ENCODE measurements around the gene FSHR.

The FSHR gene

GRCh38 chr2:48948400-48949125 lies 205.8 kb downstream of the FSHR start:
- DNase-seq, result no peak

GRCh38 chr2:48946449-48947048 lies 207.8 kb downstream of the FSHR start:
- DNase-seq, result peak in 1 of 2 experiments; percentile 66

- DNase-seq, result no peak
Measured at GRCh38 chr2:48944956-48945355, 209.4 kb downstream of the FSHR start.

GRCh38 chr2:48943436-48943835 lies 210.9 kb downstream of the FSHR start:
- no peak for DNase-seq

GRCh38 chr2:48941908-48942307 lies 212.4 kb downstream of the FSHR start:
- DNase-seq, result no peak

GRCh38 chr2:48941456-48941855 lies 212.9 kb downstream of the FSHR start:
- no peak for DNase-seq

- DNase-seq, result no peak
Measured at GRCh38 chr2:48940606-48941005, 213.7 kb downstream of the FSHR start.

- DNase-seq, result no peak
Measured at GRCh38 chr2:48939232-48939631, 215.1 kb downstream of the FSHR start.

GRCh38 chr2:48938231-48938630 lies 216.1 kb downstream of the FSHR start:
- no peak for DNase-seq

- no peak for DNase-seq
Measured at GRCh38 chr2:48934807-48935206, 219.5 kb downstream of the FSHR start.

GRCh38 chr2:48933828-48934497 lies 220.4 kb downstream of the FSHR start:
- no peak for DNase-seq

- DNase-seq, result no peak
Measured at GRCh38 chr2:48932667-48933066, 221.6 kb downstream of the FSHR start.

- peak in 1 of 2 experiments; percentile 20 for DNase-seq
Measured at GRCh38 chr2:48929571-48930301, 224.6 kb downstream of the FSHR start.

- no peak for DNase-seq
Measured at GRCh38 chr2:48927355-48927754, 227.0 kb downstream of the FSHR start.

GRCh38 chr2:48915884-48916283 lies 238.4 kb downstream of the FSHR start:
- DNase-seq, result no peak

- DNase-seq, result no peak
Measured at GRCh38 chr2:48915227-48915626, 239.1 kb downstream of the FSHR start.

GRCh38 chr2:48914477-48915089 lies 239.7 kb downstream of the FSHR start:
- no peak for DNase-seq

Data from NCI-H446 (cell line).